ENCODE measurements around the gene RIMBP2.
"Not testable (repeated sequence)": the region's sequence is repeated elsewhere in the genome, so short reads cannot be mapped to it uniquely, and the experiment has no call there.

Gene RIMBP2

GRCh38 chr12:130705178-130705822 lies 10.8 kb downstream of the RIMBP2 start:
- no peak for DNase-seq

- DNase-seq: no peak
Measured at GRCh38 chr12:130704606-130705005, 11.5 kb downstream of the RIMBP2 start.

- DNase-seq: no peak
Measured at GRCh38 chr12:130703733-130704375, 12.2 kb downstream of the RIMBP2 start.

GRCh38 chr12:130702966-130703732 lies 12.9 kb downstream of the RIMBP2 start:
- DNase-seq: no peak

- DNase-seq: no peak
Measured at GRCh38 chr12:130701402-130701744, 14.7 kb downstream of the RIMBP2 start.

GRCh38 chr12:130700492-130701401 lies 15.4 kb downstream of the RIMBP2 start:
- DNase-seq: no peak

GRCh38 chr12:130698106-130698505 lies 18.0 kb downstream of the RIMBP2 start:
- DNase-seq: no peak

- DNase-seq: no peak
Measured at GRCh38 chr12:130696379-130697100, 19.6 kb downstream of the RIMBP2 start.

GRCh38 chr12:130695061-130695460 lies 21.0 kb downstream of the RIMBP2 start:
- no peak for DNase-seq

GRCh38 chr12:130689408-130690405 lies 26.4 kb downstream of the RIMBP2 start:
- DNase-seq: no peak

- not testable (repeated sequence) for DNase-seq
Measured at GRCh38 chr12:130688999-130689398, 27.1 kb downstream of the RIMBP2 start.

GRCh38 chr12:130687796-130688778 lies 28.0 kb downstream of the RIMBP2 start:
- DNase-seq: no peak

- DNase-seq: no peak
Measured at GRCh38 chr12:130687190-130687589, 28.9 kb downstream of the RIMBP2 start.

- no peak for DNase-seq
Measured at GRCh38 chr12:130686511-130686991, 29.5 kb downstream of the RIMBP2 start.

- DNase-seq: no peak
Measured at GRCh38 chr12:130685850-130686249, 30.2 kb downstream of the RIMBP2 start.

GRCh38 chr12:130685250-130685787 lies 30.8 kb downstream of the RIMBP2 start:
- no peak for DNase-seq

- no peak for DNase-seq
Measured at GRCh38 chr12:130683811-130684210, 32.3 kb downstream of the RIMBP2 start.

- no peak for DNase-seq
Measured at GRCh38 chr12:130683080-130683479, 33.0 kb downstream of the RIMBP2 start.

GRCh38 chr12:130680451-130680990 lies 35.6 kb downstream of the RIMBP2 start:
- no peak for DNase-seq
